Tibial artery (tissue), 4 donors: ENCODE results near the gene IFNGR2.

Source experiments
- DNase-seq, 2 donors: peaks; one replicate each; pipeline ENCODE4 v3.0.0-alpha.2; 2019
- H3K27ac ChIP-seq, 2 donors: fragments of 200-600 bp; sonication (generic) in 1 of 2; 1 replicate in 1 of 2; 2 replicates in 1 of 2; pipeline ENCODE4 v1.5.1; 2018 to 2019; ENCODE audit warnings: mild to moderate bottlenecking in 1 of 2
- H3K27me3 ChIP-seq, 2 donors: fragments of 200-600 bp; sonication (generic) in 1 of 2; one replicate each; pipeline versions ENCODE4 v1.5.1 to v1.6.0; 2016 to 2019
- H3K36me3 ChIP-seq, 3 donors: fragments of 200-600 bp; sonication (generic) in 2 of 3; one replicate each; pipeline ENCODE4 v1.5.1; 2016 to 2019; ENCODE audit warnings: mild to moderate bottlenecking in 2 of 3
- H3K4me1 ChIP-seq, 4 donors: fragments of 200-600 bp; sonication (generic) in 2 of 4; 1 replicate in 3 of 4; 2 replicates in 1 of 4; pipeline ENCODE4 v1.5.1; 2016 to 2019
- H3K4me3 ChIP-seq, 2 donors: fragments of 200-600 bp; sonication (generic) in 1 of 2; 1 replicate in 1 of 2; 2 replicates in 1 of 2; pipeline ENCODE4 v1.5.1; 2018 to 2019; ENCODE audit warnings: mild to moderate bottlenecking in 2 of 2
- H3K9me3 ChIP-seq, 3 donors: fragments of 200-600 bp; sonication (generic) in 1 of 3; one replicate each; pipeline ENCODE4 v1.5.1; 2016 to 2019
- intact Hi-C: fragments of 100-400 bp; cut with DNase I; formaldehyde crosslinking; loops from one replicate; pipeline ENCODE4 v1.15.0; 2023; ENCODE audit warnings: low total_unique reads
- TF ChIP-seq, protein P1 (sequence below), 2 experiments: fragments of 200-600 bp in 1 of 2; fragments of 450-650 bp in 1 of 2; IDR thresholded peaks; one replicate each; pipeline ENCODE4 v1.5.1; 2017 to 2019; ENCODE audit warnings: antibody characterized with exemption in 2 of 2, mild to moderate bottlenecking in 1 of 2, moderate library complexity in 1 of 2

IFNGR2 gene

DNA sequence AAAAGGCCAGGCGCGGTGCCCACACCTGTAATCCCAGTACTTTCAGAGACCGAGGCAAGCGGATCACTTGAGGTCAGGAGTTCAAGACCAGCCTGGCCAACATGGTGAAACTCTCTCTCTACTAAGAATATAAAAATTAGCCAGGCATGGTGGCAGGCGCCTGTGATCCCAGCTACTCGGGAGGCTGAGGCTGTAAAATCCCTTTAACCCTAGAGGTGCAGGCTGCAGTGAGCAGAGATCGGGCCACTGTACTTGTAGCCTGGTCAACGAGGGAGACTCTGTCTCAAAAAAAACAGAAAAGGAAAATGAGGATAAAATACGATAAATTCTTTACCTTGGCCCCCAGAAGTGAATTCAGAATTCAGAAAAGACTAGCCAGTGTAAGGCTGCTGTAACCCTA, 75.0 kb downstream of the IFNGR2 start:
- Histone ChIP-seq H3K4me1 (peaks cover 0 to 23% (median 12%) of the 10 kb centered on the region in 4 donors), H3K27ac (peak overlapping the region; percentile 84 to 96), H3K27me3 (no peaks in the 10 kb centered on the region), H3K36me3 (no peaks in the 10 kb centered on the region), H3K4me3 (peak overlapping the region; percentile 70 to 79), H3K9me3 (no peaks in the 10 kb centered on the region)
- TF ChIP-seq, protein P1, sequence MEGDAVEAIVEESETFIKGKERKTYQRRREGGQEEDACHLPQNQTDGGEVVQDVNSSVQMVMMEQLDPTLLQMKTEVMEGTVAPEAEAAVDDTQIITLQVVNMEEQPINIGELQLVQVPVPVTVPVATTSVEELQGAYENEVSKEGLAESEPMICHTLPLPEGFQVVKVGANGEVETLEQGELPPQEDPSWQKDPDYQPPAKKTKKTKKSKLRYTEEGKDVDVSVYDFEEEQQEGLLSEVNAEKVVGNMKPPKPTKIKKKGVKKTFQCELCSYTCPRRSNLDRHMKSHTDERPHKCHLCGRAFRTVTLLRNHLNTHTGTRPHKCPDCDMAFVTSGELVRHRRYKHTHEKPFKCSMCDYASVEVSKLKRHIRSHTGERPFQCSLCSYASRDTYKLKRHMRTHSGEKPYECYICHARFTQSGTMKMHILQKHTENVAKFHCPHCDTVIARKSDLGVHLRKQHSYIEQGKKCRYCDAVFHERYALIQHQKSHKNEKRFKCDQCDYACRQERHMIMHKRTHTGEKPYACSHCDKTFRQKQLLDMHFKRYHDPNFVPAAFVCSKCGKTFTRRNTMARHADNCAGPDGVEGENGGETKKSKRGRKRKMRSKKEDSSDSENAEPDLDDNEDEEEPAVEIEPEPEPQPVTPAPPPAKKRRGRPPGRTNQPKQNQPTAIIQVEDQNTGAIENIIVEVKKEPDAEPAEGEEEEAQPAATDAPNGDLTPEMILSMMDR (IDR thresholded peaks at IDR 0.05): no peak
- intact Hi-C loops: loop anchor here (10.0 kb wide), 1 partner anchor 1407 kb away; no protein-coding TSS in a partner anchor
- DNase-seq: no peak

DNA sequence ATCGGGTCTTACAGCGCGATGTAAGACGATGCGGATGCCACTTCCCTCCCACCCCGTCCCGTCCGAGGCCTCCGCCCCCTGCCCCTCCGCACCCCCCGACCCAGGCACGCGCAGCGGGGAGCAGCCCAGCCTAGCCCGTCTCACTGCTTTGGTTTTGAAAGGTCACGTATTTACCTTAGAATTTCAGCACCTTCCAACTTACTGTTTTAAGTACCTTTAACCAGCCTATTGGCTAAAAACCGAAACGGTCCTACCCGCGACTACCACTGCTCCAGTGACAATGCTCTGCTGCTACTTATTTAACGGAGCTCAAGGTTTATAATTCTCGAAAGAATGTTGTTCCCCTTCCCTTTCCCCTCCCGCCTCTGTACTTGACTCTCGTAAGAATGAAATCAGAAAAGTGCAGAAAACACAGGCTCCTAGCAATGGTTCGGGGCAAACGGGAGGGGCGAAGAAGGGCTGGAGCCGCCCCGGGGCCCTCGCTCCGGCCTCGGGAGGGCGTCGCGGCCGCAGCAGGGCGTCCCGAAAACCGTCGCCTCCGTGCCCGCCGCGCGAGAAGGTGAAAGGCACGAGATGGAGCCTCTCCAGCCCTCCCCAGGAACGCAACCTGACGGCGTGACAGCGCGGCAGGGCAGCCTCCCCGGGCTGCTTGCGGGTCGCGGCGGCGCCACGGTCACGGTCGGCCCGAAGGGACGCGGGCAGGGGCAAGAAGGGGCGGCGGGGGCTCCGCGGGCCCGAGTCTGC, 75.9 kb downstream of the IFNGR2 start:
- H3K27me3 ChIP-seq: no peaks in the 10 kb centered on the region
- peaks cover 0 to 23% (median 12%) of the 10 kb centered on the region in 4 donors for H3K4me1 ChIP-seq
- no peaks in the 10 kb centered on the region for H3K36me3 ChIP-seq
- peak overlapping the region; percentile 84 to 96 for H3K27ac ChIP-seq
- intact Hi-C loops: loop anchor here (10.0 kb wide), 1 partner anchor 1406 kb away; no protein-coding TSS in a partner anchor
- H3K9me3 ChIP-seq: no peaks in the 10 kb centered on the region
- peak in 1 of 2 donors; percentile 73 for DNase-seq
- H3K4me3 ChIP-seq: peak overlapping the region; percentile 70 to 79
- TF ChIP-seq, protein P1 (IDR thresholded peaks at IDR 0.05): no peak

DNA sequence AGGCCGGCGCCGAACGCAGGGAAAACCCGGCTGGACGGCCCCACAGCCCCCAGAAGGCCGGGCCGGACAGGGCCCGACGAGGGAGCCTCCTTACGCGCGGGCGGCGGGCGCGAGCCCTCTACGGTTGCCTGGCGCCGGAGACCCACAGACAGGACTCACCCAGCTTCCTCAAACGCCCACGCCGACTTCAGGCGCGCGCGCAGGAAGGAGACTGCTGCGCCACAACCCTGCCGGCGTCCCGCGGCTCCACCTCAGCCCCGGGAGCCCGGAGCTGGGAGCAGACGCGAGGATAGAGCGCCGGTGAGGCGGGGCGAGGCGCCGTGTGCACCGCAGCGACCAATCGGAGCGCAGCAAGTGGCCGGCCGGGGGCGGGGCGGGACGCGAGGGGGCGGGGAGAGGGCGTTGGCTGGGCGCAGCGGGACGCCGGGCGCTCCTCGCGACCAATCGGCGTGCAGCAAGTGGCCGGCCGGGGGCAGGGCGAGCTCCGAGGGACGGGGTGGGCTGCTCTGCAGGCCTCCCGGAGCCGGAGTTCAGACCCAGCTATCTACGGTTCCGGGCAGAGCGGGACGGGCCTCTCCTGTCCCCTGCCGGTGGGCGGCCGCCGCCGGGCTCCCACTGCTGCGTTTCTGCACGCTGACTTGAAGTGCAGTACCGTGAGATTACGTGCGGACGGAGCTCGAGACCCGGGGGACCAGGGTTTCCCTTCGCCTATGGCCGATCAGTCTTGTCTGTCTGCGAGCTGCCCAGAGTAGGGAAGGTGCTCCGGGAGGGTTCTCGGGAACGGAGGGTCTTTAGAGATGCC, 76.7 kb downstream of the IFNGR2 start, which contains the start of gene TMEM50B:
Gene TMEM50B, minus strand, starts transcription at position 296 of the 802 bp plus-strand sequence. CDS start 11,089 bp downstream, outside the sequence.
- TF ChIP-seq, protein P1 (IDR thresholded peaks at IDR 0.05): peak; percentile 52 to 58
- peak within 1 kb of the TSS; percentile 84 to 96 for H3K27ac ChIP-seq
- H3K27me3 ChIP-seq: no peaks in the 10 kb centered on the region
- peaks cover 0 to 23% (median 12%) of the 10 kb centered on the region in 4 donors for H3K4me1 ChIP-seq
- H3K4me3 ChIP-seq: peak within 1 kb of the TSS; percentile 70 to 79
- no peaks in the 10 kb centered on the region for H3K36me3 ChIP-seq
- H3K9me3 ChIP-seq: no peaks in the 10 kb centered on the region
- peak; percentile 91 to 98 for DNase-seq
- intact Hi-C loops: loop anchor here (5.0 to 10.0 kb wide), 3 partner anchors 55 to 1405 kb away; partner anchors contain the start of genes CRYZL1 and ITSN1

DNA sequence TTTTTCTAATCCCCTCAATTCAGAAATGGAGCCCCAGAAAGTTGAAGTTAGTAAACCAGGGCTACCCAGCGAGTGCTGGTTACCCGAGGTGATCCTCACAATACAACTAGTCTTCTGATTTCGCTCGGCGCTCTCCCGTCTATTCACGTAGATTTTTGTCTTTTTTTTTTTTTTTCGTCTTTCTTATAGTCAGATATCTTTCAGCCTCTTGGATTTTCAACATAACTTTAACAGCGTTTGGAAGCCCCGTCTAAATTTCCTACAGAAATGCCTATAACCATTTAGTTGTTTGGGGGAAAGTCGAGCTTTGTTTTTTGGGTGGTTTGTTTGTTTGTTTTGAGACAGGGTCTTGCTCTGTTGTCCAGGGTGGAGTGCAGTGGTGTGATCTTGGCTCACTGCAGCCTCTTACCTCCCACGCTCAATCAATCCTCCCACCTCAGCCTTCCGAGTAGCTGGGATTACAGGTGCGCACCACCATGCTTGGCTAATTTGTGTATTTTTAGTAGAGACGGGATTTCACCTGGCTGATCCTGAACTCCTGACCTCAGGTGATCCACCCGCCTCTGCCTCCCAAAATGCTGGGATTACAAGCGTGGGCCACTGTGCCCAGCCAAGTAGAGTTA, 77.4 kb downstream of the IFNGR2 start:
- no peak for DNase-seq
- H3K4me1 ChIP-seq: peaks cover 0 to 23% (median 12%) of the 10 kb centered on the region in 4 donors
- intact Hi-C loops: loop anchor here (5.0 to 10.0 kb wide), 2 partner anchors 54 to 162 kb away; partner anchors contain the start of genes CRYZL1 and ITSN1
- peak overlapping the region; percentile 70 to 79 for H3K4me3 ChIP-seq
- no peaks in the 10 kb centered on the region for H3K27me3 ChIP-seq
- TF ChIP-seq, protein P1 (IDR thresholded peaks at IDR 0.05): no peak
- no peaks in the 10 kb centered on the region for H3K9me3 ChIP-seq
- peak overlapping the region; percentile 84 to 96 for H3K27ac ChIP-seq
- H3K36me3 ChIP-seq: no peaks in the 10 kb centered on the region

DNA sequence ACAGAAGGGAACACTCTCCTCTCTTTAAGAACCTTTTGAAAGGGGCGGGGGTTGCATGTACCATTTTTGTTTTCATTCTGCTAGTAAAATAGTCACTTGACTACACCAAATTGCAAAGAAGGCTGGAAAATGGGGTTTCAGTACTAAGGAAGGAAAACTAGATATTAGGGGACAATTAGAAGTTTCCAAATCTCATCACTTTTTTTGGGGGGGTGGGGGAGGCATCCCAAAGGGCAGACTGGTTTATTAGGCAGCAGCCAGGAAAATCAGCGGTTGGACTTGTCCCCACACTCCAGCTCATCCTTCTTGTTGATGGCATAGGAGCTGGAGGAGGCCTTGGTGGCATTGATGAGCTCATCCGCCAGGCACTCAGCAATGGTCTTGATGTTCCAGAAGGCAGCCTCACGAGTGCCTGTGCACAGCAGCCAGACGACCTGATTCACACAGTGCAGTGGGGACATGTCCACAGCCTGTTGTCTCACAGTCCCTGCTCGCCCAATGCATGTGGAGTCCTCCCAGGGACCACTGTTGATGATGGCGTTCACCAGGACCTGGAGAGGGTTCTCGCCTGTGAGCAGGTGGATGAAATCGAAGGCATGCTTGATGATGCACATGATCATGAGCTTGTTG, 78.2 kb downstream of the IFNGR2 start:
- no peak overlapping the region for H3K4me3 ChIP-seq
- intact Hi-C loops: loop anchor here (5.0 to 10.0 kb wide), 2 partner anchors 53 to 161 kb away; partner anchors contain the start of genes CRYZL1 and ITSN1
- H3K27ac ChIP-seq: no peak overlapping the region
- peaks cover 0 to 23% (median 12%) of the 10 kb centered on the region in 4 donors for H3K4me1 ChIP-seq
- H3K9me3 ChIP-seq: no peaks in the 10 kb centered on the region
- DNase-seq: no peak
- H3K36me3 ChIP-seq: no peaks in the 10 kb centered on the region
- no peaks in the 10 kb centered on the region for H3K27me3 ChIP-seq
- TF ChIP-seq, protein P1 (IDR thresholded peaks at IDR 0.05): no peak
